Lower leg skin (tissue), 4 donors: ENCODE measurements around the gene RNF40. TPM values are rescaled to one million over a fixed set of nuclear protein-coding genes. Genes with fewer than 3 reads are reported as not detected.
A peak's percentile ranks its signal among the peaks of the same experiment; 100 is the strongest.

Source experiments
- DNase-seq, 2 donors: peaks; one replicate each; pipeline ENCODE4 v3.0.0-alpha.2; 2019; ENCODE audit warnings: low spot score in 2 of 2
- H3K4me3 ChIP-seq: fragments of 200-600 bp; sonication (generic); 2 replicates; pipeline ENCODE4 v1.5.1; 2017; ENCODE audit warnings: mild to moderate bottlenecking, low read depth; ENCODE audit not compliant: poor library complexity, severe bottlenecking
- CTCF ChIP-seq, 3 donors: fragments of 450-650 bp; IDR thresholded peaks; one replicate each; pipeline ENCODE4 v1.5.1; 2016; ENCODE audit warnings: antibody characterized with exemption in 3 of 3, mild to moderate bottlenecking in 3 of 3, moderate library complexity in 2 of 3
- POLR2A ChIP-seq, 2 donors: fragments of 450-650 bp; IDR thresholded peaks; one replicate each; pipeline ENCODE4 v1.6.1; 2016 to 2017; ENCODE audit warnings: antibody characterized with exemption in 2 of 2, mild to moderate bottlenecking in 1 of 2, moderate library complexity in 1 of 2
- WGBS, 2 donors: methylation state at CpG; one replicate each; pipeline ENCODE4 v1.1.5; 2018; 5-methylcytosine and 5-hydroxymethylcytosine counted together
- intact Hi-C: fragments of 100-400 bp; cut with DNase I; formaldehyde crosslinking; loops from one replicate; pipeline ENCODE4 v1.15.0; 2023; ENCODE audit warnings: low total_unique reads
- total RNA-seq, 4 donors: library from RNA; depleted of rRNA; stranded (reverse); fragments of >200 nt; gene quantifications; one replicate each; pipeline ENCODE4 v1.1.0, GENCODE V29; 2016

Gene RNF40
- total RNA-seq, 4 donors from 2014 or later = 82.2 to 112 (median 92.9) TPM

- TF ChIP-seq CTCF (IDR thresholded peaks at IDR 0.05) = no peak
- WGBS, 2 donors = 93 to 94% methylated on average over 25 of the region's 25 CpGs
- intact Hi-C loops = no loop called here
- DNase-seq = no peak
- no peak overlapping the region for H3K4me3 ChIP-seq
Observed at GRCh38 chr16:30737794-30738648, 24.1 kb upstream of the RNF40 start.

GRCh38 chr16:30738984-30739951 is 22.9 kb upstream of the RNF40 start:
- no peak overlapping the region for H3K4me3 ChIP-seq
- intact Hi-C loops = no loop called here
- 89% methylated on average over 32 to 37 of the region's 37 CpGs for WGBS, 2 donors
- DNase-seq = no peak
- TF ChIP-seq CTCF (IDR thresholded peaks at IDR 0.05) (no peak), POLR2A (IDR thresholded peaks at IDR 0.05) (no peak)

GRCh38 chr16:30740364-30741251 is 21.5 kb upstream of the RNF40 start:
- intact Hi-C loops = no loop called here
- peak; percentile 96 to 97 for DNase-seq
- WGBS, 2 donors = 21 to 24% methylated on average over 8 of the region's 8 CpGs
- TF ChIP-seq CTCF (IDR thresholded peaks at IDR 0.05) (no peak), POLR2A (IDR thresholded peaks at IDR 0.05) (no peak)
- H3K4me3 ChIP-seq = no peak overlapping the region

GRCh38 chr16:30741461-30741914 is 20.6 kb upstream of the RNF40 start:
- WGBS, 2 donors = 49 to 65% methylated on average over 6 of the region's 6 CpGs
- TF ChIP-seq POLR2A (IDR thresholded peaks at IDR 0.05) (no peak), CTCF (IDR thresholded peaks at IDR 0.05) (no peak)
- peak in 1 of 2 donors; percentile 75 for DNase-seq
- intact Hi-C loops = no loop called here
- no peak overlapping the region for H3K4me3 ChIP-seq

GRCh38 chr16:30743716-30744115 is 18.4 kb upstream of the RNF40 start:
- no peak for DNase-seq
- WGBS, 2 donors = 86 to 88% methylated on average over 11 of the region's 11 CpGs
- TF ChIP-seq POLR2A (IDR thresholded peaks at IDR 0.05) = no peak
- no peak for TF ChIP-seq CTCF (IDR thresholded peaks at IDR 0.05)
- no peak overlapping the region for H3K4me3 ChIP-seq
- intact Hi-C loops = no loop called here
